ENCODE measurements around the gene CRADD.

- TF ChIP-seq POLR2AphosphoS5 (IDR thresholded peaks at IDR 0.05), result no peak
- no peak for TF ChIP-seq CTCF (IDR thresholded peaks at IDR 0.05 in 8 of 11, conservative IDR thresholded peaks at IDR 0.05 in 3 of 11)
Observed at GRCh38 chr12:93924367-93924766, 247.2 kb downstream of the CRADD start.
